ENCODE measurements around the gene TAF3. TPM values are rescaled to one million over a fixed set of nuclear protein-coding genes. Genes with fewer than 3 reads are reported as not detected.

Gene TAF3
- total and polyA plus RNA-seq, 4 donors: 3.4 to 7.0 (median 5.0) TPM

GRCh38 chr10:8065651-8066050, 247.3 kb downstream of the TAF3 start:
- ATAC-seq (ENCODE audit: insufficient read depth, low FRiP score): no peak
- 13 to 15% methylated on average over 2 of the region's 2 CpGs for WGBS, 2 donors
- peak in 1 of 3 donors; percentile 56 for DNase-seq
- TF ChIP-seq CTCF (IDR thresholded peaks at IDR 0.05; ENCODE audit: control extremely low read depth, extremely low read depth): no peak
- Histone ChIP-seq H3K9ac (ENCODE audit: insufficient read depth in 1 of 2, low read length in 2 of 2) (no peak overlapping the region), H3K9me3 (ENCODE audit: control insufficient read depth in 4 of 4, insufficient read depth in 3 of 4, low read length in 3 of 4) (no peaks in the 10 kb centered on the region), H3K36me3 (ENCODE audit: control insufficient read depth in 4 of 4, insufficient read depth in 4 of 4, low read length in 4 of 4) (peaks cover 0 to 4% (median 0%) of the 10 kb centered on the region in 4 donors), H3K27me3 (ENCODE audit: control insufficient read depth in 3 of 3, insufficient read depth in 3 of 3, low read length in 2 of 3) (peaks cover 0 to 73% (median 51%) of the 10 kb centered on the region in 3 donors), H3K4me1 (ENCODE audit: control insufficient read depth in 5 of 5, insufficient read depth in 5 of 5, low read length in 5 of 5) (peaks cover 0 to 2% (median 0%) of the 10 kb centered on the region in 5 donors), H3K4me3 (no peak overlapping the region), H3K27ac (ENCODE audit: low read depth in 1 of 2, low read length in 1 of 2) (no peak overlapping the region)

- Histone ChIP-seq H3K27ac (ENCODE audit: low read depth in 1 of 2, low read length in 1 of 2) (no peak overlapping the region), H3K9me3 (ENCODE audit: control insufficient read depth in 4 of 4, insufficient read depth in 3 of 4, low read length in 3 of 4) (no peaks in the 10 kb centered on the region), H3K4me1 (ENCODE audit: control insufficient read depth in 5 of 5, insufficient read depth in 5 of 5, low read length in 5 of 5) (peaks cover 0 to 2% (median 0%) of the 10 kb centered on the region in 5 donors), H3K9ac (ENCODE audit: insufficient read depth in 1 of 2, low read length in 2 of 2) (no peak overlapping the region), H3K4me3 (no peak overlapping the region), H3K36me3 (ENCODE audit: control insufficient read depth in 4 of 4, insufficient read depth in 4 of 4, low read length in 4 of 4) (peaks cover 0 to 4% (median 0%) of the 10 kb centered on the region in 4 donors), H3K27me3 (ENCODE audit: control insufficient read depth in 3 of 3, insufficient read depth in 3 of 3, low read length in 2 of 3) (peaks cover 0 to 72% (median 46%) of the 10 kb centered on the region in 3 donors)
- ATAC-seq (ENCODE audit: insufficient read depth, low FRiP score): no peak
- no peak for DNase-seq
- 56 to 74% methylated on average over 1 of the region's 1 CpG for WGBS, 2 donors
- no peak for TF ChIP-seq CTCF (IDR thresholded peaks at IDR 0.05; ENCODE audit: control extremely low read depth, extremely low read depth)
These were observed 247.8 kb downstream of the TAF3 start for GRCh38 chr10:8066124-8066523.

Other genes starting within 250 kb of the TAF3 start
- 10 to 100 TPM; 10.9 to 68.5 TPM for gene ITIH5, start 151.5 kb upstream of the TAF3 start, total RNA-seq
- 1 to 10 TPM in 1 of 2 donors, under 1 TPM in 1; 0.88 to 1.9 TPM for gene ITIH5, start 151.5 kb upstream of the TAF3 start, polyA plus RNA-seq
- 1 to 10 TPM in 1 of 2 donors, under 1 TPM in 1; 0.95 to 4.9 TPM for gene ITIH2, start 115.2 kb upstream of the TAF3 start, total RNA-seq
- gene ITIH2, start 115.2 kb upstream of the TAF3 start, polyA plus RNA-seq: under 1 TPM in 1 of 2 donors, not detected in 1; 0.08 TPM
- 10 to 100 TPM in 1 of 2 donors, 1 to 10 TPM in 1; 6.0 to 12.0 TPM for gene KIN, start 30.5 kb upstream of the TAF3 start, total RNA-seq
- 10 to 100 TPM in 1 of 2 donors, 1 to 10 TPM in 1; 7.7 to 15.9 TPM for gene KIN, start 30.5 kb upstream of the TAF3 start, polyA plus RNA-seq
- gene ATP5F1C, start 30.3 kb upstream of the TAF3 start, total RNA-seq: 100 to 1,000 TPM; 175 to 185 TPM
- 100 to 1,000 TPM; 233 to 418 TPM for gene ATP5F1C, start 30.3 kb upstream of the TAF3 start, polyA plus RNA-seq
- 1 to 10 TPM in 1 of 2 donors, under 1 TPM in 1; 0.94 to 3.4 TPM for gene GATA3, start 236.2 kb downstream of the TAF3 start, total RNA-seq
- 1 to 10 TPM; 1.6 to 1.9 TPM for gene GATA3, start 236.2 kb downstream of the TAF3 start, polyA plus RNA-seq